HG03108 (cell line): ENCODE measurements around the gene ABCA4.

Experiments used
- ATAC-seq: cut with Tn5 transposase; IDR thresholded peaks from one replicate; pipeline ENCODE4 v1.9.1; 2021; ENCODE audit warnings: moderate library complexity; ENCODE audit not compliant: unreplicated experiment

Gene ABCA4

GRCh38 chr1:94056171-94056570 is 64.8 kb downstream of the ABCA4 start:
- ATAC-seq: no peak

- ATAC-seq: no peak
These were observed 65.4 kb downstream of the ABCA4 start for GRCh38 chr1:94055459-94056122.

GRCh38 chr1:94050675-94051074 is 70.3 kb downstream of the ABCA4 start:
- no peak for ATAC-seq

- no peak for ATAC-seq
These were observed 70.7 kb downstream of the ABCA4 start for GRCh38 chr1:94050254-94050653.

GRCh38 chr1:94049791-94050190 is 71.2 kb downstream of the ABCA4 start:
- ATAC-seq: no peak

GRCh38 chr1:94048413-94049164 is 72.4 kb downstream of the ABCA4 start:
- ATAC-seq: no peak

- ATAC-seq: no peak
These were observed 73.0 kb downstream of the ABCA4 start for GRCh38 chr1:94047949-94048348.

- ATAC-seq: no peak
These were observed 75.4 kb downstream of the ABCA4 start for GRCh38 chr1:94045465-94046056.

- no peak for ATAC-seq
These were observed 76.1 kb downstream of the ABCA4 start for GRCh38 chr1:94044891-94045290.

- no peak for ATAC-seq
These were observed 76.6 kb downstream of the ABCA4 start for GRCh38 chr1:94044290-94044790.

GRCh38 chr1:94043738-94044289 is 77.1 kb downstream of the ABCA4 start:
- ATAC-seq: no peak

- no peak for ATAC-seq
These were observed 78.6 kb downstream of the ABCA4 start for GRCh38 chr1:94042388-94042787.

GRCh38 chr1:94039871-94040569 is 80.9 kb downstream of the ABCA4 start:
- no peak for ATAC-seq

GRCh38 chr1:94039514-94039870 is 81.5 kb downstream of the ABCA4 start:
- no peak for ATAC-seq

- ATAC-seq: no peak
These were observed 82.4 kb downstream of the ABCA4 start for GRCh38 chr1:94038511-94038910.

- peak; percentile 65 for ATAC-seq
These were observed 83.3 kb downstream of the ABCA4 start for GRCh38 chr1:94037392-94038229.

- ATAC-seq: no peak
These were observed 84.2 kb downstream of the ABCA4 start for GRCh38 chr1:94036730-94037129.

GRCh38 chr1:94033849-94034248 is 87.1 kb downstream of the ABCA4 start:
- ATAC-seq: no peak

GRCh38 chr1:94032637-94033036 is 88.3 kb downstream of the ABCA4 start:
- no peak for ATAC-seq

GRCh38 chr1:94031591-94031990 is 89.4 kb downstream of the ABCA4 start:
- no peak for ATAC-seq
